Measurements from ENCODE around the gene TOPAZ1. TPM values are rescaled to one million over a fixed set of nuclear protein-coding genes. Genes with fewer than 3 reads are reported as not detected.
A peak's percentile ranks its signal among the peaks of the same experiment; 100 is the strongest.

The TOPAZ1 gene
- not detected for total RNA-seq

- no peak for DNase-seq (ENCODE audit: low read depth in 2 of 3, low spot score in 2 of 3)
Measured at GRCh38 chr3:44241706-44242105, at the start of gene TOPAZ1. Gene TOPAZ1, plus strand, starts transcription at chr3:44241886. Its CDS starts 168 bp downstream, at chr3:44242054.

GRCh38 chr3:44198284-44199269 is 43.1 kb upstream of the TOPAZ1 start:
- DNase-seq (ENCODE audit: low read depth in 2 of 3, low spot score in 2 of 3): peak in 2 of 3 donors; percentile 67 to 88

- no peak for DNase-seq (ENCODE audit: low read depth in 2 of 3, low spot score in 2 of 3)
Measured at GRCh38 chr3:44206261-44206660, 35.4 kb upstream of the TOPAZ1 start.

GRCh38 chr3:44206862-44207652 is 34.6 kb upstream of the TOPAZ1 start:
- DNase-seq (ENCODE audit: low read depth in 2 of 3, low spot score in 2 of 3): no peak

GRCh38 chr3:44208086-44208485 is 33.6 kb upstream of the TOPAZ1 start:
- DNase-seq (ENCODE audit: low read depth in 2 of 3, low spot score in 2 of 3): no peak

GRCh38 chr3:44208568-44208967 is 33.1 kb upstream of the TOPAZ1 start:
- DNase-seq (ENCODE audit: low read depth in 2 of 3, low spot score in 2 of 3): no peak

GRCh38 chr3:44210967-44211366 is 30.7 kb upstream of the TOPAZ1 start:
- DNase-seq (ENCODE audit: low read depth in 2 of 3, low spot score in 2 of 3): no peak

GRCh38 chr3:44222337-44222736 is 19.3 kb upstream of the TOPAZ1 start:
- DNase-seq (ENCODE audit: low read depth in 2 of 3, low spot score in 2 of 3): no peak

- peak in 2 of 3 donors; percentile 31 to 32 for DNase-seq (ENCODE audit: low read depth in 2 of 3, low spot score in 2 of 3)
Measured at GRCh38 chr3:44223299-44223698, 18.4 kb upstream of the TOPAZ1 start.

GRCh38 chr3:44224131-44224530 is 17.6 kb upstream of the TOPAZ1 start:
- DNase-seq (ENCODE audit: low read depth in 2 of 3, low spot score in 2 of 3): no peak

GRCh38 chr3:44226573-44226972 is 15.1 kb upstream of the TOPAZ1 start:
- peak in 1 of 3 donors; percentile 11 for DNase-seq (ENCODE audit: low read depth in 2 of 3, low spot score in 2 of 3)

GRCh38 chr3:44227632-44228031 is 14.1 kb upstream of the TOPAZ1 start:
- no peak for DNase-seq (ENCODE audit: low read depth in 2 of 3, low spot score in 2 of 3)

- DNase-seq (ENCODE audit: low read depth in 2 of 3, low spot score in 2 of 3): no peak
Measured at GRCh38 chr3:44228900-44229299, 12.8 kb upstream of the TOPAZ1 start.

- peak in 2 of 3 donors; percentile 63 to 86 for DNase-seq (ENCODE audit: low read depth in 2 of 3, low spot score in 2 of 3)
Measured at GRCh38 chr3:44232407-44232806, 9.3 kb upstream of the TOPAZ1 start.

GRCh38 chr3:44234648-44235268 is 6.9 kb upstream of the TOPAZ1 start:
- no peak for DNase-seq (ENCODE audit: low read depth in 2 of 3, low spot score in 2 of 3)

- DNase-seq (ENCODE audit: low read depth in 2 of 3, low spot score in 2 of 3): peak; percentile 25 to 86 (median 85)
Measured at GRCh38 chr3:44235604-44236484, 5.8 kb upstream of the TOPAZ1 start.

GRCh38 chr3:44236485-44236908 is 5.2 kb upstream of the TOPAZ1 start:
- no peak for DNase-seq (ENCODE audit: low read depth in 2 of 3, low spot score in 2 of 3)

- no peak for DNase-seq (ENCODE audit: low read depth in 2 of 3, low spot score in 2 of 3)
Measured at GRCh38 chr3:44237161-44237560, 4.5 kb upstream of the TOPAZ1 start.

- no peak for DNase-seq (ENCODE audit: low read depth in 2 of 3, low spot score in 2 of 3)
Measured at GRCh38 chr3:44237665-44238064, 4.0 kb upstream of the TOPAZ1 start.

GRCh38 chr3:44238889-44239288 is 2.8 kb upstream of the TOPAZ1 start:
- DNase-seq (ENCODE audit: low read depth in 2 of 3, low spot score in 2 of 3): no peak

All from hematopoietic multipotent progenitor cell (in vitro differentiated cells).